DMS 273 (cell line): ENCODE data around the gene CAMSAP3.

ENCODE experiments used
- DNase-seq: peaks from one replicate; lab custom pipeline; 2025; ENCODE audit not compliant: unreplicated experiment; lab: John Stamatoyannopoulos, UW

Gene CAMSAP3

DNA sequence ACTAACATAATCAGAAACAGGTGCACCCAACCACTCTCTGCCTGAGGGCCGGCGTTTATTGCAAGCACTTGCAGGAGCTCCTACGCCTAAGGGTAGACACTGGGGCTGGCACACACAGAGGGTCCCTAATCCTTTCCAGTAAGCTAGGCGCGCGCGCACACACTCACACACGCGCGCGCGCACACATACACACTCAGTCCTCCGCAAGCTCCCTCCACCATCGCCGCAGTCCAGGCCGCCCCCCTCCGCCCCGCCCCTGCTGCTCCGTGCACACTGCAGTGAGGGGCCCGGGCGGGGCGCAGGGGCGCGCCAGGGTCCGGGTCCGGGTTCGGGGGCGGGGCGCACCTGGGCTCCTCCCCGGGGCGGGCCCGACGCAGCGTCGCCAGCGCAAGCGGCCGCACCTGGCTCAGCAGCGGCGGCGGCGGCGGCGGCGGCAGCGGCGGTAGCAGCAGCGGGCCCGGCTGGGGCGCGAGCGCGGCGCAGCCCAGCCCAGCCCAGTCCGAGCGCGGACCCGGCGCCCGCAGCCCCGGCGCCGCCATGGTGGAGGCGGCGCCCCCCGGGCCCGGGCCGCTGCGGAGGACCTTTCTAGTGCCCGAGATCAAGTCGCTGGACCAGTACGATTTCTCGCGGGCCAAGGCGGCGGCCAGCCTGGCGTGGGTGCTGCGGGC, at the start of gene CAMSAP3:
CAMSAP3 (plus strand) TSS at position 398 of the 668 bp plus-strand sequence; CDS start at position 538, 140 bp downstream.
- DNase-seq: peak; percentile 81

GRCh38 chr19:7545904-7546303, 49.8 kb upstream of the CAMSAP3 start:
- DNase-seq: no peak

- no peak for DNase-seq
These were observed 48.5 kb upstream of the CAMSAP3 start for GRCh38 chr19:7547159-7547558.

DNA sequence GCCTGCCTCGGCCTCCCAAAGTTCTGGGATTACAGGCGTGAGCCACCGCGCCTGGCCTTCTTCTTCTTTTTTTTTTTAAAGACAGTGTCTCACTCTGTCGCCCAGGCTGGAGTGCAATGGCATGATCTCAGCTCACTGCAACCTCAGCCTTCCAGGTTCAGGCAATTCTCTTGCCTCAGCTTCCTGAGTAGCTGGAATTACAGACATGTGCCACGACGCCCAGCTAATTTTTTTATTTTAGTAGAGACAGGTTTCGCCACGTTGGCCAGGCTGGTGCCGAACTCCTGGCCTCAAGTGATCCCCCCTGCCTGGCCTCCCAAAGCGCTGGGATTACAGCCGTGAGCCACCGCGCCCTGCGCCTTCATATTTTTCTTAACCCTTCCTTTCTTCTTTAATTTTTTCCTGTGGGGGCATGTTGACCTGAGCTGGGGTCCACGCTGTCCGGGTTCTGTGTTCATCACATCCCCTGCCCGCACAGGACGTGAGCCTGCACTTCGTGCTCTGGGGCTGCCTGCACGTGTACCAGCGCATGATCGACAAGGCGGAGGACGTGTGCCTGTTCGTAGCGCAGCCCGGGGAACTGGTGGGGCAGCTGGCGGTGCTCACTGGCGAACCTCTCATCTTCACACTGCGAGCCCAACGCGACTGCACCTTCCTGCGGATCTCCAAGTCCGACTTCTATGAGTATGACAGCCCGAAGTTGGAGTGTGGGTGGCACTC, 46.1 kb upstream of the CAMSAP3 start:
- DNase-seq: no peak

DNA sequence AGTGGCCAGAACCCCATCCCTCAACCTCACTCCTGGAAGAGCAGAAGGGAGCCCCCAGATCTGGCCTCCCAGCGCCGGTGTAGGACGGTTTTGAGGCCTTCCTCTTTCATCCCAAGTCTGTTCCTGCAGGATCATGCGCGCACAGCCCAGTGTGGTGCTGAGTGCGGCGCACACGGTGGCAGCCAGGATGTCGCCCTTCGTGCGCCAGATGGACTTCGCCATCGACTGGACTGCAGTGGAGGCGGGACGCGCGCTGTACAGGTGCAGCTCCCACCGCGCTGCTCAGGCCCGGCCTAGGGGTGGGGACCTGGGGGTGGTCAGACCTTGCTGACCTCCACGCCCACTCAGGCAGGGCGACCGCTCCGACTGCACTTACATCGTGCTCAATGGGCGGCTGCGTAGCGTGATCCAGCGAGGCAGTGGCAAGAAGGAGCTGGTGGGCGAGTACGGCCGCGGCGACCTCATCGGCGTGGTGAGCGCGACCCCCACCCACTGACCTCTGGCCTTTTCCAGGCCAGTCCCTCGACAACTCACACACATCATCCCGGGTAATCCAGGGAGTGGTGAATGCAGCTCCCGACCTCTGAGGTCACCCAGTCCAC, 45.4 kb upstream of the CAMSAP3 start:
- DNase-seq: no peak

- DNase-seq: peak; percentile 52
These were observed 44.5 kb upstream of the CAMSAP3 start for GRCh38 chr19:7550987-7551761.

DNA sequence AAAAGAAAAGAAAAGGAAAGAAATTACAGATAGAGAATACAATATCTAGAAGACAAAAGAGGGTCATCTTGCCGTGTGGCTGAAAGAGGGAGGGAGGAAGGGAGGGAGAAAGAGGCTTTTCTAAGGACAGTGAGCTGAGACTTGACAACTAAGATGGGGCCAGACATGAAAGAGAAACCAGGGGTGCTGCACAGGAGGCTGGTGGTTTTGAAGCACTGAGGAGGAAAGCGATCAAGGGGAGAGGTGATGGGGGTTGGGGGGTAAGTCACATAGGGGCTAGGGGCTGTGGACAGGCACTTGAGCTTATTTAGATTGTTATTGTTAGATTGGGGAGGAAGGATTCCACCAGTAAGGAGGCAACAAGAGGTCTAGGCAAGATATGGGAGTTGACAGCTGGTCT, 42.9 kb upstream of the CAMSAP3 start:
- DNase-seq: no peak

DNA sequence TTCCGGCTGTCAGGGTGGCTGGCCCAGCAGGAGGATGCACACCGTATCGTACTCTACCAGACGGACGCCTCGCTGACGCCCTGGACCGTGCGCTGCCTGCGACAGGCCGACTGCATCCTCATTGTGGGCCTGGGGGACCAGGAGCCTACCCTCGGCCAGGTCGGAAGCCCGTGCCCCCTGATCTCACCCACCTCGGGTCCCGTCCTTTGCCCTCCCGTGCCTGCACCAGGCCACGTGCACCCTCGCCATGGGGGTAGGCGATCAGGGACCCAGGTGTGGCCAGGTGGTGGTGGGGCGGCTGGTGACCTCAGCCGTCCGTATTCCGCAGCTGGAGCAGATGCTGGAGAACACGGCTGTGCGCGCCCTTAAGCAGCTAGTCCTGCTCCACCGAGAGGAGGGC, 41.1 kb upstream of the CAMSAP3 start:
- DNase-seq: no peak

- no peak for DNase-seq
These were observed 40.4 kb upstream of the CAMSAP3 start for GRCh38 chr19:7554990-7555864.

GRCh38 chr19:7556696-7557315, 38.9 kb upstream of the CAMSAP3 start:
- DNase-seq: no peak

DNA sequence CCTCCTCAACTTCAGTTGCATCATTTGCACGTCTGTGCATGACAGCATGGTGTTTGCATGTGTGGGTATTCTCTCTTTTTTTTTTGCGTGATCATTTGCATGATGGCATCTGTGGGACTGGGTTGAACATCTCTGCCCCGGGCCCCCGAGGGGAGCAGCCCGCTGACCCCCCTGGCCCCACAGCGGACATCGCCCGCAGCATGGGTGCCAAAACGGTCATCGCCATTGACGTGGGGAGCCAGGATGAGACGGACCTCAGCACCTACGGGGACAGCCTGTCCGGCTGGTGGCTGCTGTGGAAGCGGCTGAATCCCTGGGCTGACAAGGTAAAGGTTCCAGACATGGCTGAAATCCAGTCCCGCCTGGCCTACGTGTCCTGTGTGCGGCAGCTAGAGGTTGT, 37.0 kb upstream of the CAMSAP3 start:
- no peak for DNase-seq

DNA sequence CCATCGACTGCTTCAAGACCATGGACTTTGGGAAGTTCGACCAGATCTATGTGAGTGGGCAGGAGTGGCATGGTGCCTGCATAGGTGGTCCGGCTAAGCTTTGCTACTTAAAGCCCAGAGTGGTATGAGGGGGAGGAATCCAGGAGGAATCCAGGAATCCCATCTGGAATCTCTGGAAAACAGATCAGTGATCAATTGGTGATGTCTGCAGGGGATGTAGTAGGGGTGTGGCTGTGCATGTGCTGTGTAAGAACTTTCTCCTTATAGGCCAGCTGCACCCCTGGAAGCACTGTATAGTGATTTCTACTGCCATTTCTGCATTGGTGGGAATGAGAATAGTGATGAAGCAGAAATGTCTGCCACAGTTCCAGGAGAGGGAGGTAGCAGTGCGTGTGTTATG, 36.6 kb upstream of the CAMSAP3 start:
- DNase-seq: no peak

DNA sequence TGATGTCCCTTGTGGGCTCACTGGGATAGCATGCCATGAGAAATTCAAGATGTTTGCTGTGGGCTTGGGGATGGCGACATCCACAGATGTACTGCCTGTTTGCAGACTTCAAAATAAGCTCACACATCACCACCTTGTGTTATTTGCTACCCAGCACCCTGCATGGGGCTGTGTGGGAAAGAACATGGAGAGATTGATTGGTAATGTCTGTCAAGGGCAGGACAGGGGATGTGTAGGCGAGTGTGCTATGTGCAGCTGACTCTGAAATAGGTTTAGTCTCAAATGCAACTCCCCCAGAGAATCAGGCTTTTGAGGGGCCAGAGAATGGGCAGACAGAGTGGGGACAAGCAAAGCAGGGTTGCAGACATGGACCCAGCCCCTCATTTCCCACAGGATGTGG, 35.4 kb upstream of the CAMSAP3 start:
- no peak for DNase-seq

DNA sequence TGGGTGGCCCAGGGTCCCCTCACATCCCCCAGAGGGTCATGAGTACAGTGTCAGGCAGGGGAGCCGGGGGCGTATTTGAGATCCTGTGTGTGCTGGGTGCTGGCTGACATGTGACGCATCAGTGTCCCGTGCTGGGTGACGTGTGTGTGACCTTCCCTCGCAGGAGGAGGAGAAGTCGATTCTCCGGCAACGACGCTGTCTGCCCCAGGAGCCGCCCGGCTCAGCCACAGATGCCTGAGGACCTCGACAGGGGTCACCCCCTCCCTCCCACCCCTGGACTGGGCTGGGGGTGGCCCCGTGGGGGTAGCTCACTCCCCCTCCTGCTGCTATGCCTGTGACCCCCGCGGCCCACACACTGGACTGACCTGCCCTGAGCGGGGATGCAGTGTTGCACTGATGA, 34.3 kb upstream of the CAMSAP3 start:
- no peak for DNase-seq

DNA sequence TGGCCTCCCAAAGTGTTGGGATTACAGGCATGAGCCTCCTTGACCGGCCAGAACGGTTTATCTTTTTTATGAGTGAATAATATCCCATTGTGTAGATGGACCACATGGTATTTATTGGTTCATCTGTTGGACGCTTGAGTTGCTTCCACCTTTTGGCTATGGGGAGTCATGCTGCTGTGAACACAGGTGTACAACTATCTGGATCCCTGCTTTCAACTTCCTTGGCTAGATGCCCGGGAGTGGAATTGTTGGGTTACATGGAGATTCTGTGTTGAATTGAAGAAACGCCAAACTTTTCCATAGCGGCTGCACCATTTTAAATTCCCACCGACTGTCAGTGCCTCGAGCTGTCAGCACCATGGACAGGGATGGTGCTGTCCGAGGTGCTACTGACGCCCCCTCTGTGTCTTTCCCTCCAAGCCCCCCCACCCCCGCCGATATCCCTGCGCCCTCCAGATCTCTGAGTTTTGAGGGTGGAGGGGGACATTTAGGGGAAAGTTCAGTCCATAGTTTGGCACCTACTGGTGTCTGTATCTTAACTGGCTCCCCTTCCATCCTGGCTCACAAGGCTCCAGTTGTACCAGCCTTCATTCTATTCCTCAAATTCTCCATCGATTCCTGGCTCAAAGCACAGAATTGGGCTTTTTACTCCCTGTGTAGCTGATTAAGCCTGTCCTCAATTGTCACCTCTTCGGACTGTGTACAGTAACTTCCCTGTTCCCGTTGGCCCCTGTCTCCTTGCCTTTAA, 32.8 kb upstream of the CAMSAP3 start:
- DNase-seq: no peak

GRCh38 chr19:7564866-7565265, 30.8 kb upstream of the CAMSAP3 start:
- no peak for DNase-seq

DNA sequence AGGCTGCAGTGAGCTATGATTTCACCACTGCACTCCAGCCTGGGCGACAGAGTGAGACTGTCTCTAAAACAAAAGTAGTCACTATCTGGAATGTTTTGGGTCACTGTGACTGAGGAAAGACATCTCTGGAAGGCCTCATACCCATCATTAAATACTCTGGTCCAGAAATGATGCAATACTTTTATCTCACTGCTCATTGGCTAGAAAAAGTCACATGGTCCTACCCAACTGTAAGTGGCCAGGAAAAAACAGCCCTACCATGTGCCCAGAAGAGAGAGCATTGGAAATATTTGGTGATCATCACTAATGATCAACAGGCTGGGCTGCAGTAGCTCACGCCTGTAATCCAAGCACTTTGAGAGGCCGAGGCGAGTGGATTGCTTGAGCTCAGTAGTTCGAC, 30.3 kb upstream of the CAMSAP3 start:
- no peak for DNase-seq

GRCh38 chr19:7570761-7571160, 24.9 kb upstream of the CAMSAP3 start:
- DNase-seq: no peak

DNA sequence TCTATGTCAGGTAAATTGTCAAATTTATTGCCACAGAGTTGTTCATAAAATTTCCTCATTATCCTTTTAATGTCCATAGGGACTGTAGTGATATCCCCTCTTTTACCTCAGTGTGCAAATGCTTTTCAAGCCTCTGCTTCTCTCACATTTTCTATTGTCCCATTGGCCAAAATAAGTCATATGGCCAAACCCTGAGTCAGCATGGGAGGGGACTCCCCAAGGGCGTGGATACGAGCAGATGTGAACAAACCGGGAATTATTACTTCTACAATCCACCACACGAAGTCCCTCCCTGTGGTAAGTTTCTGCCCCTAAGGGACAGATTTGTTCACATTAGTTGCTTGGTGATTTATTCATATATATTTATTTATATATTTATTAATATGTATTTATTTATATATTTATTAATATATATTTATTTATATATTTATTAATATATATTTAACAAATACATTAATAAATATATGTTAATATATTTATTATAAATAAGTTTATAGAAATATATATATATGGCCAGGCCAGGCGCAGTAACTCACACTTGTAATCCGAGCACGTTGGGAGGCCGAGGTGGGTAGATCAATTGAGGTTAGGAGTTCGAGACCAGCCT, 20.1 kb upstream of the CAMSAP3 start:
- DNase-seq: peak; percentile 60
